OCI-LY3 (cell line): ENCODE results near the gene LRP1B.

Experiments
- H2AFZ ChIP-seq: fragments of 200-600, 300-600 bp; shearing (Covaris generic); 2 replicates; pipeline ENCODE4 v1.6.0; 2014; ENCODE audit warnings: antibody characterized with exemption, low read depth, low read length
- H3K27ac ChIP-seq: fragments of 200-600, 300-600 bp; sonication (generic); 2 replicates; pipeline ENCODE4 v1.5.1; 2014; ENCODE audit warnings: mild to moderate bottlenecking, low read length, moderate library complexity, mixed read lengths
- H3K27me3 ChIP-seq: fragments of 200-600, 300-600 bp; sonication (generic); 2 replicates; pipeline ENCODE4 v1.6.1; 2014; ENCODE audit warnings: low read depth, low read length, mixed read lengths
- H3K36me3 ChIP-seq: fragments of 200-600, 300-600 bp; sonication (generic); replicated peaks from 2 replicates; pipeline ENCODE3; 2014; ENCODE audit warnings: low read depth, low read length, mixed read lengths
- H3K4me1 ChIP-seq: fragments of 300-600, 200-600 bp; sonication (generic); 2 replicates; pipeline ENCODE4 v1.6.1; 2014; ENCODE audit warnings: low read length, mixed read lengths
- H3K4me2 ChIP-seq: fragments of 200-600, 300-600 bp; sonication (generic); 2 replicates; pipeline ENCODE4 v1.6.1; 2014; ENCODE audit warnings: low read length, mixed read lengths
- H3K4me3 ChIP-seq: fragments of 300-600, 200-600 bp; sonication (generic); 2 replicates; pipeline ENCODE4 v1.5.1; 2014; ENCODE audit warnings: antibody characterized with exemption, mild to moderate bottlenecking, low read length, moderate library complexity
- H3K79me2 ChIP-seq: fragments of 300-600, 200-600 bp; shearing (Covaris generic); 2 replicates; pipeline ENCODE4 v1.6.1; 2014; ENCODE audit warnings: mild to moderate bottlenecking, low read length, mixed read lengths
- H3K9ac ChIP-seq: fragments of 300-600, 200-600 bp; shearing (Covaris generic); 2 replicates; pipeline ENCODE4 v1.6.0; 2014; ENCODE audit warnings: mild to moderate bottlenecking, low read length, moderate library complexity
- H3K9me3 ChIP-seq: fragments of 200-600, 300-600 bp; shearing (Covaris generic); 2 replicates; pipeline ENCODE4 v1.6.1; 2014; ENCODE audit warnings: low read length, mixed read lengths; ENCODE audit not compliant: insufficient read depth
- H4K20me1 ChIP-seq: fragments of 200-600, 300-600 bp; sonication (generic); 2 replicates; pipeline ENCODE4 v1.6.1; 2016; ENCODE audit warnings: low read length, mixed read lengths; ENCODE audit not compliant: insufficient read depth
- EZH2phosphoT487 ChIP-seq: fragments of 200-600 bp; shearing (Covaris generic); IDR thresholded peaks from 2 replicates; pipeline ENCODE4 v1.6.1; 2018; ENCODE audit warnings: antibody characterized with exemption, mixed run types, low read depth
- TF ChIP-seq, protein P1 (sequence below): fragments of 200-600, 300-600 bp; sonication (generic); IDR thresholded peaks from 2 replicates; pipeline ENCODE4 v1.5.1; 2014; ENCODE audit warnings: antibody characterized with exemption, low read length, low read depth

Gene LRP1B

DNA sequence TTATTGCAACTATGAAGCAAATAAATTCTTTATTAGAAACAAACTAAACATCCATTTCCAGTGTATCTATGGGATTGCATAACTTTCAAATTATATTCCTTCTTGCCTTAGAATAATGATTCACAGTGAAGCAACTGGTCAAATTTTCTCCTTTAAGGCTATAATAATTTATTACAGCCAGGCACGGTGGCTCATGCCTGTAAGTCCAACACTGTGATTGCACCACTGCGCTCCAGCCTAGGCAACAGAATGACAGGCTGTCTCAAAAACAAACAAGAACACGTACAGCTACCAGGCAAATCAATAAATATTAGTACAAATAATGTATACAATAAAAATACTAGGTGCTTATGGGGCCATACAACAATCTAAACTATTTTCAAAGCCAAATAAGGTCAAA, 1416.2 kb downstream of the LRP1B start:
- TF ChIP-seq EZH2phosphoT487 = no peak
- TF ChIP-seq, protein P1, sequence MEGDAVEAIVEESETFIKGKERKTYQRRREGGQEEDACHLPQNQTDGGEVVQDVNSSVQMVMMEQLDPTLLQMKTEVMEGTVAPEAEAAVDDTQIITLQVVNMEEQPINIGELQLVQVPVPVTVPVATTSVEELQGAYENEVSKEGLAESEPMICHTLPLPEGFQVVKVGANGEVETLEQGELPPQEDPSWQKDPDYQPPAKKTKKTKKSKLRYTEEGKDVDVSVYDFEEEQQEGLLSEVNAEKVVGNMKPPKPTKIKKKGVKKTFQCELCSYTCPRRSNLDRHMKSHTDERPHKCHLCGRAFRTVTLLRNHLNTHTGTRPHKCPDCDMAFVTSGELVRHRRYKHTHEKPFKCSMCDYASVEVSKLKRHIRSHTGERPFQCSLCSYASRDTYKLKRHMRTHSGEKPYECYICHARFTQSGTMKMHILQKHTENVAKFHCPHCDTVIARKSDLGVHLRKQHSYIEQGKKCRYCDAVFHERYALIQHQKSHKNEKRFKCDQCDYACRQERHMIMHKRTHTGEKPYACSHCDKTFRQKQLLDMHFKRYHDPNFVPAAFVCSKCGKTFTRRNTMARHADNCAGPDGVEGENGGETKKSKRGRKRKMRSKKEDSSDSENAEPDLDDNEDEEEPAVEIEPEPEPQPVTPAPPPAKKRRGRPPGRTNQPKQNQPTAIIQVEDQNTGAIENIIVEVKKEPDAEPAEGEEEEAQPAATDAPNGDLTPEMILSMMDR = no peak
- no peaks in the 10 kb centered on the region for H3K9me3 ChIP-seq
- no peaks in the 10 kb centered on the region for H3K36me3 ChIP-seq
- H3K27ac ChIP-seq = no peak overlapping the region
- H3K4me3 ChIP-seq = no peak overlapping the region
- H2AFZ ChIP-seq = no peak overlapping the region
- no peak overlapping the region for H3K9ac ChIP-seq
- no peaks in the 10 kb centered on the region for H4K20me1 ChIP-seq
- H3K79me2 ChIP-seq = no peaks in the 10 kb centered on the region
- H3K4me1 ChIP-seq = no peaks in the 10 kb centered on the region
- no peaks in the 10 kb centered on the region for H3K27me3 ChIP-seq
- H3K4me2 ChIP-seq = no peak overlapping the region

- Histone ChIP-seq H3K4me2 (no peak overlapping the region), H3K4me3 (no peak overlapping the region), H3K9ac (no peak overlapping the region), H3K9me3 (no peaks in the 10 kb centered on the region), H4K20me1 (no peaks in the 10 kb centered on the region), H3K36me3 (no peaks in the 10 kb centered on the region), H2AFZ (no peak overlapping the region), H3K79me2 (no peaks in the 10 kb centered on the region), H3K4me1 (no peaks in the 10 kb centered on the region), H3K27me3 (no peaks in the 10 kb centered on the region), H3K27ac (no peak overlapping the region)
- TF ChIP-seq EZH2phosphoT487 = no peak
- TF ChIP-seq, protein P1 = no peak
Observed at GRCh38 chr2:140711867-140712266, 1418.9 kb downstream of the LRP1B start.

- Histone ChIP-seq H3K4me3 (no peak overlapping the region), H2AFZ (no peak overlapping the region), H3K4me1 (no peaks in the 10 kb centered on the region), H3K79me2 (no peaks in the 10 kb centered on the region), H3K36me3 (no peaks in the 10 kb centered on the region), H3K27me3 (no peaks in the 10 kb centered on the region), H3K9me3 (no peaks in the 10 kb centered on the region), H3K27ac (no peak overlapping the region), H3K4me2 (no peak overlapping the region), H4K20me1 (no peaks in the 10 kb centered on the region), H3K9ac (no peak overlapping the region)
- TF ChIP-seq EZH2phosphoT487 = no peak
- TF ChIP-seq, protein P1 = no peak
Observed at GRCh38 chr2:140701726-140702125, 1429.1 kb downstream of the LRP1B start.

DNA sequence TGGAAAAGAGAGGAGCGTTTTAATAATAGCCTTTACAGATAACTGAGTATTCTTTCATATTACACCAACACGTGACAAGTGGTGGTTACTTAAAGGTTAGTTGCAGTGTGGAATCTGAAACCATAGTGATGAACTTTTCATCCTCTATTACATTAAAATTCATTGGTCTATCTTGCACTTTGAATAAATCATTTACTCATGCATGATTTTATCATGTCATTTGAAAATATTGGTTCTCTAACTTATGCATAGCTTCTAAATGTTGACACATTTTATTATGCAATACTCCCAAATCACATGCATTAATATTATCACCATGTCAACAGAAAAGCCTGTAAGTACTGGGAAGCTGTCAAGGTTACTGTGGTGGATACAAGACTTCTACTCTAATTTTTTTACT, 1432.2 kb downstream of the LRP1B start:
- no peaks in the 10 kb centered on the region for H3K27me3 ChIP-seq
- H2AFZ ChIP-seq = no peak overlapping the region
- TF ChIP-seq, protein P1 = no peak
- no peak for TF ChIP-seq EZH2phosphoT487
- no peak overlapping the region for H3K27ac ChIP-seq
- no peaks in the 10 kb centered on the region for H4K20me1 ChIP-seq
- H3K4me3 ChIP-seq = no peak overlapping the region
- H3K79me2 ChIP-seq = no peaks in the 10 kb centered on the region
- no peaks in the 10 kb centered on the region for H3K9me3 ChIP-seq
- no peak overlapping the region for H3K9ac ChIP-seq
- no peak overlapping the region for H3K4me2 ChIP-seq
- no peaks in the 10 kb centered on the region for H3K36me3 ChIP-seq
- H3K4me1 ChIP-seq = no peaks in the 10 kb centered on the region
